PC-9 (cell line): ENCODE data around the gene CD3G.

Experiments used
- EZH2 ChIP-seq: fragments of 200-600 bp; sonication (generic); IDR thresholded peaks from 2 replicates; pipeline ENCODE4 v1.8.0; 2017; ENCODE audit warnings: antibody characterized with exemption, low read depth
- TF ChIP-seq, protein P1 (sequence below): fragments of 200-600 bp; sonication (generic); conservative IDR thresholded peaks from 2 replicates; pipeline ENCODE4 v1.6.1; 2017; ENCODE audit warnings: mixed run types, antibody characterized with exemption, mild to moderate bottlenecking, moderate library complexity

DNA sequence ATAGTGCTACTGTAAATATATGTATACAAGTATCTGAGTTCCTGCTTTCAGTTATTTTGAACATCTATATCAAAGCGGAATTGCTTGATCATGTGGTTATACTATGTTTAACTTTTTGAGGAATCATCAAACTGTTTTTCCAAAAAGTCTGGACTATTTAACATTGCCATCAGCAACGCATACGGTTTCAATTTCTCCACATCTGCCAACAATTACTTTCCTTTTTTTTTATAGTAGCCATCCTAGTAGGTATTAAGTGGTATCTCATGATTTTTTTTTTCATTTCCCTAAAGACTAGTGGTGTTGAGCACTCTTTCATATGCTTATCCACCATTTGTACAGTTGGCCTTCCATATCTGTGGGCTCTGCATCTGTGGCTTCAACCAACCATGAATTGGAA is 13.9 kb downstream of the CD3G start:
- TF ChIP-seq, protein P1, sequence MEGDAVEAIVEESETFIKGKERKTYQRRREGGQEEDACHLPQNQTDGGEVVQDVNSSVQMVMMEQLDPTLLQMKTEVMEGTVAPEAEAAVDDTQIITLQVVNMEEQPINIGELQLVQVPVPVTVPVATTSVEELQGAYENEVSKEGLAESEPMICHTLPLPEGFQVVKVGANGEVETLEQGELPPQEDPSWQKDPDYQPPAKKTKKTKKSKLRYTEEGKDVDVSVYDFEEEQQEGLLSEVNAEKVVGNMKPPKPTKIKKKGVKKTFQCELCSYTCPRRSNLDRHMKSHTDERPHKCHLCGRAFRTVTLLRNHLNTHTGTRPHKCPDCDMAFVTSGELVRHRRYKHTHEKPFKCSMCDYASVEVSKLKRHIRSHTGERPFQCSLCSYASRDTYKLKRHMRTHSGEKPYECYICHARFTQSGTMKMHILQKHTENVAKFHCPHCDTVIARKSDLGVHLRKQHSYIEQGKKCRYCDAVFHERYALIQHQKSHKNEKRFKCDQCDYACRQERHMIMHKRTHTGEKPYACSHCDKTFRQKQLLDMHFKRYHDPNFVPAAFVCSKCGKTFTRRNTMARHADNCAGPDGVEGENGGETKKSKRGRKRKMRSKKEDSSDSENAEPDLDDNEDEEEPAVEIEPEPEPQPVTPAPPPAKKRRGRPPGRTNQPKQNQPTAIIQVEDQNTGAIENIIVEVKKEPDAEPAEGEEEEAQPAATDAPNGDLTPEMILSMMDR = no peak
- TF ChIP-seq EZH2 = no peak
